HG03045 (cell line): ENCODE measurements around the gene TAB3.

ENCODE experiments used
- ATAC-seq: cut with Tn5 transposase; IDR thresholded peaks from one replicate; pipeline ENCODE4 v1.9.1; 2021; ENCODE audit warnings: mild to moderate bottlenecking, moderate library complexity; ENCODE audit not compliant: unreplicated experiment

The TAB3 gene

DNA sequence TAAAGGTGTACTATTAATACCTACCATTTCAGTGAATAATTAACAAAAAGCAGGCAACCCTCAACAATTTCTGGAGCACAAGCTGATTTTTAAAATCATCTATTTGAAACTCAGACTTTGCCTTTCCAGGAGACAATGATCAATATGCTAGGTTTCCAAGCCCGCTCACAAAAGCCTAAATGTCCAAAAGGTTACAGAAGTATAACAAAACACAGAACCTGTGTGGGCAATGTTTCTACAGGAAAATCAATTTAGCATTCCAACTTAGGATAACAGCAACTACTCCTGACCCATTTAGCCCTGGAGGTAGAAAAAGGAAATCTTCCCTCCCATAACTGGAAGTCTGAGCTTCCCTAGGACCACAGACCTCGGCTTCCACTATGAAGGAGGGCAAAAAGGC is 3.9 kb downstream of the TAB3 start:
- ATAC-seq: no peak

DNA sequence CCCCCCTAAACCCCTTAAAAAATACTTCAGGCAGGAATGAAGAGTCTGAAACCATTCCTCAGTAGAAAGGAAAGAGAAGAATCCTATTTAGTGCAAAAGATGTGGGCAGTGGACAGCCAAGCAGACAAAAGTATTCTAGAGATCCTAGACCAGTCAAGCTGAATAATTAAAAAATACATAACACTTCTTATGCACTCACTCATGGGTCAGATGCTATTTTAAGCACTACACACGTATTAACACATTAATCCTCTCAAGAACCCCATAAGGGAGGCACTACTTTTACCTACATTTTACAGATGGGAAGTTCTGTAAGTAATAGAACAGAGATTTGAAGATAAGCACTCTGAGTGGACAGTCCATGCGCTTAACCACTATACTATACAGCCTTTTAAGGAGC is 5.9 kb downstream of the TAB3 start:
- ATAC-seq: no peak

DNA sequence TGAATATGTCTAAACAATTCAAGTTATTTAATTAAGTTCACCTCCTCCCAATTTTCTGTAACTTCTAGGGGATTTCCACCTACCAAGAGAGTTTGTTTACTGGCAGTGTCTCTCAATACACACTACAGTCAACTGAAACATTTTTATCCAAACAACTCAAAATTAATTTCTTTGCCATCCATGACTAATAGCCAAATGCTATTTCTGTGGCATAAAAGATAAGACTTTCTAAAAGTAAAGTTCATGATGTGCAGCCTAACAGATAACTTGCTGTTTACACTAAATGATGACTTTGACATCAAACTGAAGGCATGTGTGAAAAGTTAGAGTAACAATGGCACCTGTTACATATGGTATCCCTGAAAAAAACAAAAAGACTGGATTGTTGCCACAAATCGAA is 7.3 kb downstream of the TAB3 start:
- no peak for ATAC-seq

DNA sequence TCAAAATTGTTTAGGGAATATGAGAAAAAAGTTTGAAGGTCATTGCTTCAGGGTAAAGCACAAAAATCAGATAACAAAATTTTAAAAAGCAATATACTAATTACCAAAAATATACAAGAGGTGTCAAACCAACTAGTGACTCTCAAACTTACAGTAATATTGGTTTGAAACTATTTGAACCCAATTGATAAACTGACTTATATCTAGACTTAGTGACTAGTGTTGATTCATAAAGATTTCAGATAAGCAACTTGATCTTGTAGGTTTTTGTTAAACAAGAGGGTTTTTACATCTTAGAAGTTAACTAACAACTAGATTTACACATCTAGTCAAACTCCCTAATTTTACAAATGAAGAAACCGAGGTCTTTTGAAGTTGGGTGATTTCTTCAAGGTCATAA is 7.7 kb downstream of the TAB3 start:
- no peak for ATAC-seq

DNA sequence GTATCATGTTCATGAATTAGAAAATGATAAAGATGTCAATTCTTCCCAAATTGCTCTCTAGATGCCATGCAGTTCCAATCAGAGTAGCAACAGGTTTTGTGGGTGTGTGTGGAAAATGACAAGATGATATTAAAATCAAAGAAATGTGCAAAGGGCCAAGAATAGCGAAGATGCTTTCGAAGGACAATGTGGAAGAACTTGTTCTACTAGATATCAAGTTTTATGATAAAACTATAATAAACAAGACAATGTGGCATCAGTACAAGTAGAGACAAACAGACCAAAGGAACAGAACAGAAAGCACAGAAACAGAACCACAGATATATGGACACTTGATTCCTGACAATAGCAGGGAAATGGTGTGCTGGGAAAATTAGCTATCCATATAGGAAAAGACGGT is 9.0 kb downstream of the TAB3 start:
- ATAC-seq: no peak

DNA sequence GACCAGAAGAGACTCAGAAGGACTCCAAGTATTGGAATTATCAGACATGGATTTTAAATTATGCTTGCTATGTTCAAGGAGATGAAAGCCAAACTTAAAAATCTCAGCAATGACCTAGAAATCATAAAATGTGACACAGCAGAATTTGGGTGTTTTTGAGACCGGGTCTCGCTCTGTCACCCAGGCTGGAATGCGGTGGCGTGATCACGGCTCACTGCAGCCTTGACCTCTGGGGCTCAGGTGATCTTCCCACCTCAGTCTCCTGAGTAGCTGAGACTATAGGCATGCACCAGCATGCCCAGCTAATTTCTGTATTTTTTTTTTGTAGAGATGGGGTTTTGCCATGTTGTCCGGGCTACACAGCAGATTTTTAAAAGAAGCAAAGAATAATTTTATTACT is 12.7 kb downstream of the TAB3 start:
- no peak for ATAC-seq

DNA sequence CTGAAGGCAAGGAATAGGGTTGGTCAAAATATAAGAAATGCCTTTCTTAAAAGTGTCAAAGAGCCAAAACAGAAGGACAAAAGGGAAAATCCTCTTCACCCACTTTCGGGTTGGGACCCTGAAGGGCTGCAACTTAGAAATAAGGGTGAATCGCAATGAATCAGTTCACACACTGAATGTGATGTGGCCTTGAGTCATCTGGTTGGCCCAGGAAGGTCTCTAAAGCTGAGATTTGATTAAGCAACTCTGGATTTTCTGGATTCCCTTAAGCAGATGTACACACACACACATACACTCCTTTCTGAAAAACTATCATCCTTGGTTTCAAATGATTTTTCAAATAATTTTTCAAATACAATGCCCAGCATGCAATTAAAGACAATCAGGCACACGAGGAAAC is 13.1 kb downstream of the TAB3 start:
- ATAC-seq: no peak

DNA sequence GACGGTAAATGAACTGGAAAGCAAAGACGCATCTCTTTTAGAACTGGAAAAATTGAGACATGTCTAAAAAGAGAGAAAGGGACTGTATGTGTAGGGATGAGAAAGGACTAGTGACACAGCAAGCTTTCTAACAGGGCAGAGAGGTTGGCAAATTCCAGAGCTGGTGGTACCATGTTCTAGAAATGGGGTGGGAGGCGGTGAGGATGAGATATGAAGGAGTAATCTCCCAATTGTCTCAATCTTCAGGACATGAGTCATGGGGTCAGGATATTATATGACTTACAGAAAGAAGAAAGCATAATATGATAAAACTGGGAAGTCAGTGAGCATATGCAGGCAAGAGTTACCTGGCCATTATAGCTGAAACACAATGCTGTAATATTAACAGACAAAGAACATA is 14.2 kb downstream of the TAB3 start:
- no peak for ATAC-seq

DNA sequence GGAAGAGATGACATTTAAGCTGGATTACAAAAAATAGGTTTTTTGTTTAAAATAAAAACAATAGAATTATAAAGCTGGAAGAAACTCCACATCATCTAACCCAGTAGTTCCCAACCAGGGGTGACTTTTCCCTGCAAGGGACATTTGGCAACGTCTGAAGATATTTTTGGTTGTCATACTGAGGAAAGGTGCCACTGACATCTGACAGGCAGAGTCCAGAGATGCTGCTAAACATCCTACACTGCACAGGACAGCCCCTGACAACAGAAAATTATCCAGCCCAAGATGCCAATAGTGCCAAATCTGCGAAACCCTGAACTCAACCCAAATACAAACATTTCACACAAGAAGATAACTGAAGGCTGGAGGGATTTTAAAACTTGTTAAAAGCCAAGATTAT is 18.5 kb downstream of the TAB3 start:
- no peak for ATAC-seq

DNA sequence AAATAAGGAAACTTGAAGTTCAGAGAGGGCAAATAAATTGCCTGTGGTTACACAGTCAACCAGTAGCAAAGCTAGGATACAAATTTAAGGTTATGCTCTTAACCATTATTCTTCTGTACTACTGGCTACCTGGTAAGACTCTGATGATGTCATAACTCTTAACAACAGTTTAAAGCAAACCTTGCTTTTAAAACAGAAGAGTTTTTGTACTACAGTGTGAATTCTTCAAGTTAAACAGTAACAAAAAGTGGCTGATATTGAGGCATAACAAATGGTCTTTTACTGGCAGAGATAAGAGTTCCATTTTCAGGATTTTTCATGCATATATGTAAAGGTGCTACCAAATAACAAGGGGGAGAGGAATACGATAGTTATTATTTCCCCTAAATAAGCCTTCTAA is 23.4 kb downstream of the TAB3 start:
- no peak for ATAC-seq

DNA sequence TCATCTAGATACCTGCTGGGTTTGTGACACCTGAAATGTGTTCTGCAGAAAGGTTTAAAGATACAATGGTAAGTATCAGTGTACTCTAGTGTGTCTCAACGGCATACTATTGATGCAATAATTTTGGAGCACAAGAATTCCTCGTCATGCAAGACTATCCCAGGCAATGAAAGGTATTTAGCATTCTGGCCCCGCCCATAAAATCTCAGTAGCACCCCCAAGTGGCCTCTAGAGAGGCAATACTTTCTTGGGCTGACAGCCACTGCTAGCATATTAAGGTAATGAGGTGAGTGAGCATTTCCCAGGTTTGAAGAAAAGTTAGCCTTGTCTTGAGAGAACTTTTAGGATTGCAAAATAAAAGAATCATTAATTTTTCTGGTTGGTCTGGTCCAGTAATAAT is 24.0 kb downstream of the TAB3 start:
- no peak for ATAC-seq

DNA sequence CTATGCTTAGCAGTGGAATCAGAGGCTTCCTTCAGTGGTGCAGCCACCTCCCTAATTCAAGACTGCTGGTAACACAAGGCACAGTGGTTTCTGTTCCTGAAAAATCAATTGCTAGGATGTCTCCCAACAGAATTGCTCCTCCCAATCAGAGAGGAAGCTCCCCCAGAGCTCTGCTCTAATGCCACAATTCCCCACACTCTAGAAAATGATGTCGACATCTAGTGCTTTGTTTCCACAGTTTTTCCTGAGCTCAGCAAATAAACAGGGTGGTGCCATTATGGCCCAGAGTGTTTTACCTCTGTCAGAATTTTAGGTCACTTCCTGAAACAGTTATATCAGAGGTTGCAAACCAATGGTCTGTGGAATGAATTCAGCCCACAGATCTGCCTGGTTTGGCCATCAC is 24.7 kb downstream of the TAB3 start:
- no peak for ATAC-seq

DNA sequence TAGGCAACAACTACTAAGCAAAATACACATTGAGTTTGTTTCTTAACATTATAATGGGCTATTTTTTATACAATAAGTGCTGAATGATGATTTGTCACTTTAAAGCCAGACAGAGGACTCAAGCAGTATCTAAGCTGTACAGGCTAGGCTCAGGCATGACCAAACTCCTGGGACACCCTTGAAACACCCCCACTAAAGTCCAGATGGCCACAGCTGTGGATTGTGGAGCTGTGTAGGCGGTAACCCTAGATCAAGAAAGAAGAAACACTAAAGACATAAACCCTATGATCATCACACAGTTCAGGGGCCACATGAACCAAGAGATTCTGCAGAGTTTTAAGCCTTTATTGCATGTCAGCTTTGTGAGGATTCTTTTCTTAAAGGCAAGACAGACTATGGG is 25.1 kb downstream of the TAB3 start:
- ATAC-seq: no peak

DNA sequence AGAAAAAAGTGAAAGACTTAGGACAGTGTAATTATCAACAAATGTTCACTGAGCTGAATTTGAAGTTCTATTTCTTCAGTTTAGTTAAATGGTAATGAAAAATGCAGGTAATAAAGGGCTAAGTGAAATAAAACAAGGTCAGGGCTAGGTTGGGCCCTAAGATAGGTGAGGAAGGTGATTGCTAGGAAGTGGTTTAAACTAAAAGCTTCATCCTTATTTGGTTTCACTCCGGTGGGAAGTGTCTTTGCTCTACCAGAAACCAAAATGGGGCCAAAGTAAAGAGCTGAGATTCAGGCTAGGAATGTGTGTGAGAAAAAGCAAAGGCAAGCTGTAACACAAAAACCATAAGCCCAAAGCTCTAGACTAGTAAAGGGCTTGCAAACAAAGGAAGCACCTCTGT is 31.0 kb downstream of the TAB3 start:
- no peak for ATAC-seq

DNA sequence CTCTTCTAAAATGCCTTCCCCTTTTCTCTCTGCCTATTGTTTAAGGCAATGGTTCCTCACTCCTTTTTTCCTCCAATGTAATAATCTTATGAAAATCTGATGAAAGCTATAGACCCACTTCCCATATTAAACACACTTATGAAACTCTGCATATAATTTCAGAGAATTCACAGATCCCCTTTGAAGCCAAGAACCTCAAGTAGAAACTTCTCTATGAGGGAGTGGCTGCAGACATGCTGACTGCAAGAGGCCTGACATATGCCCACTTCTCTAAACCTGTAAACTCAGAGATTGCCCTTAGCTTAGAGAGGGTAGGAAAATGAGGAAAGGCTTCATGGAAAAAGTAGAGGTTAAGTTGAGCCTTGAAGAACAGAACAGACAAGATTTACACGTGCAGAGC is 37.6 kb downstream of the TAB3 start:
- ATAC-seq: no peak

DNA sequence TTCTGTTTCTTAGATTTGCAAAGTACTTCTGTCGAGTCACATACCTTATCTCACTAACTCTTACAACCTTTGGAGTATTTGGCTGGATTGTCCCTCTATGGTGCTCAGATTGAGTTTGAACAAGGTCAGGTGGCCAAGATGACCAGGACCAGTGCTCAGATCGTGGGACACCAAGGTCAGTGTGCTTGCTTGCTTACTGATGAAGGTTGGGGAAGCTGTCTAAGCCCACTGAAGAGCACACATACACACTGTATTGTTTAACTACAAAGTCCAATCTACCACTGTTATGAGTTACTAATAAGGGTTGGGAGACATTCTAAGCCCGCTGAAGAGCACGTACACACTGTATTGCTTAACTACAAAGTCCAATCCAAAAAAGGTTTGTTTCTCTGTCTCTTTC is 53.7 kb downstream of the TAB3 start:
- ATAC-seq: no peak

DNA sequence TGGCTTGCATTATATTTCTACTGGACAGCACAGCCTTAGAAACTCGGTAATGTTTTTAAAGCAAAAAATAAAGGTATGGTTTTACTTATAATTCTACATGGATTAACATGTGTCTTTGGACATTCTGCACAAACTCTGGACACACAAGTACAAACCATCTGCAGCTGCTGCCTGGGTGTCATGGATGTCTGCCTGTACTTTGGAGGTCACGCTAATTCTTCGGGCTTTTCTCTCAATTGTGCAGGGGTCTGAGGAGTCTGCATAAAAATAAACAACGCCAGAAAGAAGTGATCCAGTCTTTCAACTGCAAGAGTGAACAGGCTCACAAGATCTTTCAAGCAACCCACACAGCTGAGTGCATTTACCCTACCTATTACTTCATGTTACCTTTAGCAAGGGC is 55.2 kb downstream of the TAB3 start:
- ATAC-seq: no peak

DNA sequence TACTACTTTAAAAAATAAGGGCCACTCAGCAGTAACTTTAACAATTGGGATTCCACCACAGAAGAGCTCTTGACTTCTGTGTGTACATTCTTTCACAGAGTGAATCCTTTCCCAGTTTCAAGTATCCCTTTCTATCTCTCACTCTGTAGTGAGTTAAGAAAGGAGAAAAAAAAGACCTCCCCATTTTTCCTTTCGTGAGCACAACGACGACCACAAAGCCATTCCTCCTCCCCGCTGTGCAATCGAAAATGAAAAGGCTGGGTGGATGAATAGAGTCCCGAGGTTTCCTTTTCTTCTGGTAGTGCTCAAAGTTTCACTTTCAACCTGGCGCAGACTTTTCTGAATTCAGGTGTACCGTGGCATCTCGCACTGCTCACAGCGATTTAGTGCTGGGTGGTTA is 58.0 kb downstream of the TAB3 start:
- ATAC-seq: no peak

DNA sequence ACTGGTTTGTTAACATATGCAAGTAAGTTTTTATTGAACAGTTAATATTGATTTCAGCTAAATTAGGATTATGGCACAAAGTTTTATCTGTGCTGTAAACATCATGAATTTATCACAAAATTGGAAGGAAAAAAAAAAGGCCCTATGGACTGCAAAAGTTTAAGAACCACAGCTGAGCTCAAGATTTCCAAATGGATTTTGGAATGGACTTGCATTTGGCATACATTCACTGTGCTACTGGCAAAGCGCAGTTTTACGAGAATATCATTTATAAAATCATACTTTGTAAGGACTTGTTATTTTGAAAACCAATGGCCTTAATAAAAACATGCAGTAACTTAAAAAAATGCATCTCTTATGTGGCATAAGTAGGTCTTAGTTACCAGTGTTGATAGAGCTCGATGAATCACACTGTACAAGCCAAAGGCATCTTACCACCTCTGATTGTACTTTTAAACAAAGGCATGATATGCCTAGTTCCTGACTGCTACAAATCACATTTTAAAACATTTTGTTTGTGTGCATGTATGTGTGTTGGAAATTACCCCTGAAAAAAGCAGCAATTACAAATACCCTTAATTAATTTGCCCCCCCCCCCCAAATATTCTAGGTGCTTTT is 58.6 kb downstream of the TAB3 start:
- no peak for ATAC-seq

DNA sequence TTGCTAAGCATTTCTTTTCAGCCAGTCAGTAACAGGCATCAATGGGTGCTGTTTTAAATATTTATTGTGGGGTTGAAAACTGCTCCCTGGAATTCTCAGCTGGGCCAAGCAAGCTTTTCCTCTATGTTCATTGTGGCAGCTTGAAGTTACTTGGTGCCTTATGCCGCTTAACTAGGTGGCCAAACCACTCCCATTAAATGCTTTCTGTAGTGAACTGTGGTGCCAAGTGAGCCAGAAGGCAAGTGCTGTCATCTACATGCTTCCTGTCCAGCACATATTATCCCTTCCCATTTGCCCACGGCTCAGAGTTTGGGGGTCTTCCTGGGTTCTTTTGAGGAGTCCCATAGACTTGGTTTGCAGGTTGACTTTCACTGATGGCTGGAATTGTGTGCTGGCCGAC is 64.8 kb downstream of the TAB3 start:
- no peak for ATAC-seq

DNA sequence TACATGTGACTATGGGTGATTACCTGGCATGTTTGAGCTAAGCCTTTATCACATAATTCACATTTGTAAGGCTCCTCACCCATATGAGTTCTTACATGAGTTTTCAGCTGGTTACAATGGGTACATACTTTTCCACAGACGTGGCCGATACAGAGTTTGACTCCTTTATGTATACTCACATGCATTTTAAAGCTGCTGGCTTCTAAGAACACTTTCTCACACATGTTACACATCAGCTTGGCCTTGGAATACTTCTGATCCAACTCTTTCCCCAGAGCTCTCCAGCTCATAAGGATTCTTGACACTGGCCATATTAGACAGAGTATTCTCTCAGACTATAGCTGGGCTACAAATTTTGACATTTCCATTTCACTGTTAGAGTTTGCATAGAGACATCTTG is 66.3 kb downstream of the TAB3 start:
- ATAC-seq: no peak

DNA sequence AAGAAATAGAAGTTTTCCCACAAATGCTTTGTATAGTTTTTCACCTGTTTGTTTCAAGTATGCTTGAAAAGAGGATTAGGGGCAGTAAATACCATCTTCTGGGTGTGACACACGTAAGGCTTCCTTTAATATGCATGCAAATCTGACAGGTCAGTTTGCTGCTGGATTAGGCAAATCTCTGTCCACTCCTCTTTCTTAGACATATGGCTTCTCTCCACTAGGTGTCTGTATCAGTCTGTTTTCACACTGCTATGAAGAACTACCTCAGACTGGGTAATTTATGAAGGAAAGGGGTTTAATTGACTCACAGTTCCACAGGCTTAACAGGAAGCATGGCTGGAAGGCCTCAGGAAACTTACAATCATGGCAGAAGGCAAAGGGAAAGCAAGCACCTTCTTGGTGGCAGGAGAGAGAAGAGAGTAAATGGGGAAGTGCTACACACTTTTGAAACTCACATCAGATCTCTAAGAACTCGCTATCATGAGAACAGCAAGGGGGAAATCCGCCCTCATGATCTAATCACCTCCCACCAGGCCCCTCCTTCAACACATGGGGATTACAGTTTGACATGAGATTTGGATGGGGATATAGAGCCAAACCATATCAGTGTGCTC is 66.9 kb downstream of the TAB3 start:
- ATAC-seq: no peak

DNA sequence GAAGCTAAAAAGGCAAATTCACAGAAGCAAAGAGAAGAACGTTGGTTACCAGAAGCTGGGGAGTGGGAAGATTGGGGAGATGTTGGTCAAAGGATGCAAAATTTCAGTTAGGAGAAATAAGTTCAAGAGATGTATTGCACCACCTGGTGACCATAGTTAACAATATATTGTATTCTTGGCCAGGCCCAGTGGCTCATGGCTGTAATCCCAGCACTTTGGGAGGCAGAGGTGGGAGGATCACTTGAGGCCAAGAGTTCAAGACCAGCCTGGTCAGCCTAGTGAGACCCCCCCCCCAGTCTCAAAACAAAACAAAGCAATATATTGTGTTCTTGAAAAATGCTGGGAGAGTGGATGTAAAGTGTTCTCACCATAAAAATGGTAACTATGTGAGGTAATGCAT is 67.9 kb downstream of the TAB3 start:
- ATAC-seq: no peak
